GM21737 (cell line): ENCODE results near the gene SERPINB5.

Experiments used
- ATAC-seq: cut with Tn5 transposase; IDR thresholded peaks from one replicate; pipeline ENCODE4 v1.9.1; 2021; ENCODE audit warnings: mild to moderate bottlenecking, moderate library complexity; ENCODE audit not compliant: unreplicated experiment

SERPINB5 gene

DNA sequence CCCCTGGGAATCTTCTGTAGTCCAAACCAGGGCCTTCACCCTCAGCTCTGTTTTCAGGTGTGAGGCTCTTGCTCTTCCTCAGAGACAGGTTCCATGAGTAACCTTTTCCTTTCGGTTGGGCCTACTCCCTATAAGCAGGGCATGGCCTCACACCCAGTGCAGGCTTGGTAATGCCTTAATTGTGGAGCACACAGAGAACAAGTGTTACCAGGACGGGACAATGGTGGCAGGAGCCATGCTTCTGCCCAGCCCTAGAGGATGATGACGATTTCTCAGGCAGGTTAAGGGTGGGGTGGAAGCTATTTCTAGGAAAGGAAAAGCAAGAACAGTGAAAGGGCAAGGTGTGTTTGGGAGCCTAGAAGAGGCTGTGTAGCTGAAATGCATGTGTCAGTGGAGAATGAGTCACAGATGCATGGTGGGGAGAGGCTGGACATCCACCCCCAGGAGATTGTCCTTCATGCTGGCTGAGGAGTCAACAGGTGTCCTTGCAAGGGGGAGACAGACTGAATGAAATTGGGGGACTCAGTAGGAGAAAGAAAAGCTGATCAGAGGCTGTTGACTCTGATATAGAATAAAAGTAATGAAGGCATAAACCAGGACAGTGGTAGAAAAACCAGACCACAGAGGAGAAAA is 43.4 kb downstream of the SERPINB5 start:
- ATAC-seq, result no peak

DNA sequence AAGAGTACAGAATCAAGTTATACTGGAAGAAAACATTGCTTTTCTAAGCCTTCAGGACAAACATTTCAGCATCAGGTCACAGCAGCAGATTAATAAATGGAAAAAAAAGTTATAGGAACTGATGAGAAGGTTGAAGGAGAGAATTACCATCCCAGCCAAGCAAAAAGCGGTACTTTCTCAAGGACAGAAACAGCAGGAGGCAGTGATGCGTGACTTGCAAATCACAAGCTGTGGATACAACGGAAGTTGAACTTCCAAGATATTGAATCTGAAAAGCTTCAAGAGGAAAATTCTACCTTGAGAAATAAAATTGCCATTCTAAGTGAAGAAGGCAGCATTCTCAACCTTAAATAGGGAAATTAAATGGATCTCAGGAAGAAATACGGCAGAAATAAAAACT is 46.9 kb downstream of the SERPINB5 start:
- no peak for ATAC-seq

DNA sequence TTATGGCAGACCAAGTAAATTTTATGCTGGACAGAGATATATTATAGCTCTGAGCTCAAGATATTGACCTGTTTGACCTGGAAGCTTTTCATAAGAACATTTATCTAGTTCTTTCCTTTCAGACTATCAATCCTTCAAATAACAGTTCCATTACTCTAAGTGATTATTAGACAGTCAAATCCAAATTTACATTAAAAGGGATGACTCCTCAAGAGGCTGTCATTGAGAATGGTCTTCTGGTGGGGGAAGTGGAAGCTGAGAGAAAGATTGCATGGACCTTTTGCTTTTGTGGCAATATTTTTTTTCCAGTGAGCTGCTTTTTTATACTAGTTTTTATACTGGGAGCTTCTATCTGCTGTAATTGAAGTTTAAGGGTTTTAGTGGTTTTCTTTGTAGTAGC is 50.5 kb downstream of the SERPINB5 start:
- ATAC-seq, result no peak

DNA sequence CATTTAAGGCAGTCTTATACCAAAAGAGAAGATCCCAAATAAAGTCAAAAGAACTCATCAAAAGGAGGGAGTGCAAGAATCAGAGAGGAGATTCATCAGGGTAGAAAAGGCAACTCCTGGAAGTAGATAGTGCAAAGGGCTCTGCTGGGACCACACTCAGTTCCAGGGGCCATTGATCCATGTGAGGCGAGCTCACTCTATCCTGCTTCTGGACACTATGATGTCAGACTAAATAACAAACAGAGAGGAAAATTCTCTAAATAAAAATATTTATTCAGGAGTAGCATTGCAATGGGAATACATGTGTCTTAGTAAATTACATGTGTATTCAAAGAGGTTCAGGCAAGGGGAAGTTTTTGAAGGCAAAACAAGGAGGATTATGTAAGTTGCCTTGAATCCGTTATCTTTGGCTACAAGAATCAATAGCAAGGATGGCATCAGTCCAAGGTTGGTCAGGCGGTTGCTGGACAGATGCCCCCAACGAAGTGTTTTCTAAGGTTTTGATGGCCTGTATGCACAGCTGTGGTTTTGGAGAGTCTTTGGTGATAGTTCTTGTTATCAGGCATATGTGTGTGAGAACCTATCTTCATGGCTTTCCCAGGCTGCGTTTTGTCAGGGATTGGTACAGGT is 52.2 kb downstream of the SERPINB5 start:
- no peak for ATAC-seq

DNA sequence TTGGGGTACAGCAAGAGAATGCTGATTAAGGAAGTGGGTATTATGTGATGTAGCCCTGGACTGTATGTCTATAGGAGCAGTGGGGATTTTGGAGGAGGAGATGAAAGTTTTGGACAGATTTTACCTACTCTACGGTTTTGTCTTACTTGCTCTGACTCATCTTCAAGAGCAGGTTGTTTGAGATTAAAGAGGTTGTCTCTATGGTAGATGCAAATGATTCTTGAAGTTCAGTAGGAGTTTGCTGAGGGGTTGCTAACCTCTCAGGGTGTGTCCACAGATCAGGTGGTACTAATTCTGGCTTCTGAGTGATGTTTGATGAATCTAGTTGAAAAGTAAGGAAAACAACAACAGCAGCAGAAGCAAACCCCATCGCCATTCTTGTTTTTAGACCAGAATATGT is 55.7 kb downstream of the SERPINB5 start:
- no peak for ATAC-seq

DNA sequence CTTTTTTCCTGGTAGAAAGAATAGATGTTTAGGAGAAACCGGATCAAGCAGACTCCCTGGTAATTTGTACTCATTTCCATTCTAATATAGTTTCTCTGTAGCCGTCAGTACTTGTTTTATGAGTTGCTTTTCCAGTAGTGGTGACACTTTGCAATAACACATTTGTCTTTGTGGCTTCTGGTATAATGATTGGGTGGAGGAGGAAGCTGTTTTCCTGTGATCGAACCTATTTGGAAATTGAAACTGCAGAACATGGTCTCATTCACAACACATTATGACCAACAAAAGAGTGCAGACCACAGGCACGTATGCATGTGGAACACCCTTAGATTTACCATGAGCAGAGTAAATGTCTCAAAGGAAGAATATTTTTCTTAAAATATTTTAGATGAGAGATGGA is 57.9 kb downstream of the SERPINB5 start:
- ATAC-seq, result no peak

DNA sequence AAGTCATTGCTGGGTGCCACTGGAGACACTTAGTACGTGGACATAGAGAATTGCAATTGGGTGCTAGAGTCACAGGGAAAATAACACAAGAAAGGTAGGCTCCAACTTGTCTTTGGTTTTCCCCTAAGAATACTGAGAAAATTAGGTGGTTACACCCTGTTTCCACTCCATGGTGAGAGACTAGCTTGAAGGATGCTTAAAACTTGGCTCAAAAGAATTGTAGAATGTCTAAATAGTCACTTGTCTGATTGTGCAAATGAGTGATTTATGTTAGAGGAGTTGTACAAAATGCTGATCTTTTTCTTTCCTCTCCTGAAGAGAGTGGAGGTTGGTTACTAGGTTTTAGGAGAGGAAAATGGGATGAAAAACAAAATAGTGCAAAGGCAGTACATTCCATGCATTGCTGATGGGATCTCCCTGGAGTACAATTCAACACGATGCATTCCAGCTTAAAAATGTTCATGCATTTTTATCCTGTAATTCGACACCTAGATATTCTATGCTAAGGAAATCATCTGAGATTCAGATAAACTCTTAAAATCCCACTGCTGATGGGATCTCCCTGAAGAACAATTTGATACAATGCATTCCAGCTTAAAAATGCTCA is 63.2 kb downstream of the SERPINB5 start:
- ATAC-seq, result no peak

DNA sequence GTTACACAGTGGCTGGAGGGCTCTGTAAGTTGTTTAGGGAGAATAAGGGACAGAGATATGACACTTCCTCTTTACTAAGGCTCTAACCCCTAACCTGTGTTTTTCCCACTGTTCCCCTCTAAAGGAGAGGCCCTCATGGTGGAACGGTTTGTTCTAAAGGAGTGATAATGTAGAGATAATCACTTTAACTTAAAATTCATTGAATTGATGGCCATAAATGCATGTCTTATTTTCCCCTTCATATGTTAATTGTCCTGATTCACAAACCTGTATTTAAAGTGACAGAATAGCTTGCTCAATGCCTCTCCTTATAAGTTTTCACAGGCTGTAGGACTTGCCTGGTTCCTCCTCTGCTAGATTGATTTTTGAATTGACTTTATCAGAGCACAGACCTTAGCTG is 65.3 kb downstream of the SERPINB5 start, which contains the start of gene SERPINB12:
TSS of gene SERPINB12 (plus strand) at position 301 of the 400 bp plus-strand sequence. CDS start 13,791 bp downstream, outside the sequence.
- no peak for ATAC-seq

DNA sequence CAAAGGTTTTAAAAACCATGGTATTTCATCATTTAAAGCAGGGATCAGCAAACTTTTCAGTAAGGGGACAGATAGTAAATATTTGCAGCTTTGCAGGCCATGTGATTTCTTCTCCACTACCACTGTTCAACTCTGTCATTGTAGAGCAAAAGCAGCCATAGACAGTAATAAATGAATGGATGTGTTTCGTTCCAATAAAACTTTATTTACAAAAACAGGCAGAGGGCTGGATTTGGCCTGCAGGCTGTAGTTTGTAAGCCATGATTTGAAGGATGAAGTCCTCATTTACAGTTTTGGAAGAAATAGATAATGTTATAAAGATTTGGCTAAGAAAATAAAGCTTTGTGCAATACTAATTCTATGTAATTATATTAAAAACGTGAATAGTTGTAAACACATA is 67.3 kb downstream of the SERPINB5 start:
- ATAC-seq, result no peak

DNA sequence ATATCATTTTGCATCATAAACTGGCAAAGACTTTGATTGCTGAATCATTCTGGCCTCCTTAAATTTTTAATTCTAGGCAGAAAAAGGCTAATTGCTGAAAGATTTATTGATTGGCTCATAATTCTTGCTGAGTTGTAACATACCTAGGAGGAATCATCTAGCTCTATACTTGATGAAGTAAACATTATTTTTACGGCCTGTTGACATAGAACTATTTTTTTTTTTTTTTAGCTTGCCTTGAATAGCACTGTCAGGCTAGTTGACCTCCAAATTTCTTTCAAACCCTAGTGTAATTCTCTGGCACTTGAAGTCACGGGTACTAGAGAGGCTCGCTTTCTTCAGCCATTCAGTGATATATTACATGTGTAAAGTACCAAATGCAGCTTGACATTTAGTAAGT is 68.2 kb downstream of the SERPINB5 start:
- no peak for ATAC-seq

DNA sequence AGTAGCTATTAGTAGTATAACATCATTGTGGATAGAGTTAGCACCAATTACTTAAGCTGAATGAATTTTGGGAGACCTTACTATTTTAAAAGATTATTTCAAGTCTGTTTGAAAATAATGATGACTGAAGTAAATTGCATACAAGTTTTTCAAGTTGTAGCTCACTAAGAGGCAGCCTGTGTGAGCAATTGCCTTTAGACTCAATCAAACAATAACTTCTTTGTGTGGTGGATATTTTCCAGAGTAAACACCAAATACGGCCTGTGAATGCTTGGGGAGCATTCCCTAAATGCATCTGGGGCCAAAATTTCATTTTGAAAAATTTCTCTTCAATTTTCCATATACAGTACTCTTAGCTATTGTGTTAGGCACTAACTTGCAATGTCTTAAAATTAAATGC is 73.3 kb downstream of the SERPINB5 start:
- ATAC-seq, result no peak

DNA sequence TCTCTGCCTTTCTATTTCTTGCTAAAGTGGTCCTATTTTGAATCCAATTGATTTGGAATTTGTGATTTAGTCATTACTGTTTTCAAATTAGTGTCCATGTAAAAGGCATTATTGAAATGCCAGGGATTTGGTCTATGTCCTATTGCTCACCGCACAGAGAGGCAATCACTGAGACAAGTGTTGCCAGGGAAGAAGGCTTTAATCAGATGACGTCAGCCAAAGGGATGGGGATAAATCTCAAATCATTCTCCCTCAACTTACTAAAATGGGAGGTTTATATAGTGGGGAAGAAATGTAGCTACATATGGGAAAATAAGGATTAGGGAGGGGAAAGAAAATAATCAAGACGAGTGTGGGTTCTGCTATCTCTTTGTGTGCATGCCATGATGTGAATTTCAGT is 75.0 kb downstream of the SERPINB5 start:
- ATAC-seq, result no peak

DNA sequence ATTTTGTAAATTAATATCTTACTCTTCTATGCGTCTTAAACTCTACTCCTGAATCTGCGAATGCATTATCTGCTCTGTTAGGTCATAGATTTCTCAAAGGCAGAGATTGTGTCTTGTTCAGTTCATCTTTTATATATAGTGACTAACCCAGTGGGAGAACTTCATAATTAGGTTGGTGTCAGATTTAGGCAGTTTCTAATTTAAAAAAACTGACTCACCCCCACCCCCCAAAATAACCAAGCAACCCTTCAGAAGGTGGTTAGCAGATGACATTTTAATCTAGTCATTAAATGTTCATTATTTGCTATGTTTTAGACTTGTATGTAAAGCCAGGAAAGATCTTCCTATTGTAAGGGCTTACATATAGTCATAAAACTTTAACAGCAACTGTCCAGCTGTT is 75.8 kb downstream of the SERPINB5 start:
- no peak for ATAC-seq

DNA sequence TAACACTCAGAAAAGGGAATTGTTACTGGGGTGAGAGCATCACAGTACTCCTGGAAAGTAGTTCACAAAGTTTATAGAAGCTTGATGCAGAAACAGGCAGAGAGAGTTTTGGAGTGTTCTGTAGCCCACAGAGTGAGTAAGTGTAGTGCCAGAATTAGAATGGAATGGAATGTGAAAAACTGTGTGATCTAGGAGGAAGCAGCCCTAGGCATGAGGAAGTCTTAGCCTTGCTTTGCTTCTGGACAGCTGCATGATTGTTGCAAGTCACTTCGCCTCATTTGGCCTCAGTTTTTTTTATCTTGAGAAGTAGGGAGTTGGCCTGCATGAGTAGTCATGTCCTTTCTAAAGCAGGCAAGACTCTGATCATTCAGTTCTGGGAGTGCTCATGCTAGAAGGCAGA is 76.3 kb downstream of the SERPINB5 start:
- no peak for ATAC-seq
